Stimulated activated CD8-positive, alpha-beta memory T cell treated with anti-CD3 and anti-CD28 coated beads, Interleukin-4, amount 100 ng/mL, for 24 hours (primary cell): Measurements from ENCODE around the gene ANK3.

ENCODE experiments used
- DNase-seq: peaks from one replicate; pipeline ENCODE4 v3.0.0-alpha.2; 2020; ENCODE audit warnings: low read depth

The ANK3 gene

GRCh38 chr10:60138842-60139241 lies 250.8 kb downstream of the ANK3 start:
- DNase-seq, result no peak

- no peak for DNase-seq
Measured at GRCh38 chr10:60138026-60138425, 251.6 kb downstream of the ANK3 start.

GRCh38 chr10:60137292-60137992 lies 252.2 kb downstream of the ANK3 start:
- DNase-seq, result no peak

- no peak for DNase-seq
Measured at GRCh38 chr10:60135020-60135419, 254.7 kb downstream of the ANK3 start.

GRCh38 chr10:60134548-60134947 lies 255.1 kb downstream of the ANK3 start:
- DNase-seq, result no peak

- DNase-seq, result no peak
Measured at GRCh38 chr10:60130130-60130579, 259.5 kb downstream of the ANK3 start.

GRCh38 chr10:60125895-60126294 lies 263.8 kb downstream of the ANK3 start:
- DNase-seq, result no peak

GRCh38 chr10:60124536-60124935 lies 265.1 kb downstream of the ANK3 start:
- DNase-seq, result no peak

- DNase-seq, result no peak
Measured at GRCh38 chr10:60123668-60124067, 266.0 kb downstream of the ANK3 start.

GRCh38 chr10:60123172-60123571 lies 266.5 kb downstream of the ANK3 start:
- no peak for DNase-seq

GRCh38 chr10:60122190-60122589 lies 267.5 kb downstream of the ANK3 start:
- no peak for DNase-seq

- DNase-seq, result no peak
Measured at GRCh38 chr10:60114765-60115586, 274.7 kb downstream of the ANK3 start.

GRCh38 chr10:60110739-60111138 lies 278.9 kb downstream of the ANK3 start:
- no peak for DNase-seq

- DNase-seq, result no peak
Measured at GRCh38 chr10:60107308-60107976, 282.2 kb downstream of the ANK3 start.

GRCh38 chr10:60105295-60105695 lies 284.4 kb downstream of the ANK3 start:
- DNase-seq, result no peak

GRCh38 chr10:60101821-60102220 lies 287.9 kb downstream of the ANK3 start:
- no peak for DNase-seq

GRCh38 chr10:60099998-60100747 lies 289.5 kb downstream of the ANK3 start:
- DNase-seq, result no peak

- DNase-seq, result no peak
Measured at GRCh38 chr10:60098677-60099601, 290.7 kb downstream of the ANK3 start.

GRCh38 chr10:60096761-60097513 lies 292.7 kb downstream of the ANK3 start:
- no peak for DNase-seq

- DNase-seq, result no peak
Measured at GRCh38 chr10:60093317-60093716, 296.4 kb downstream of the ANK3 start.
